ENCODE measurements around the gene PCDHGB4. TPM values are rescaled to one million over a fixed set of nuclear protein-coding genes. Genes with fewer than 3 reads are reported as not detected.

Gene PCDHGB4
- polyA plus RNA-seq, 1 donor from 2014 or later: 9.3 TPM

DNA sequence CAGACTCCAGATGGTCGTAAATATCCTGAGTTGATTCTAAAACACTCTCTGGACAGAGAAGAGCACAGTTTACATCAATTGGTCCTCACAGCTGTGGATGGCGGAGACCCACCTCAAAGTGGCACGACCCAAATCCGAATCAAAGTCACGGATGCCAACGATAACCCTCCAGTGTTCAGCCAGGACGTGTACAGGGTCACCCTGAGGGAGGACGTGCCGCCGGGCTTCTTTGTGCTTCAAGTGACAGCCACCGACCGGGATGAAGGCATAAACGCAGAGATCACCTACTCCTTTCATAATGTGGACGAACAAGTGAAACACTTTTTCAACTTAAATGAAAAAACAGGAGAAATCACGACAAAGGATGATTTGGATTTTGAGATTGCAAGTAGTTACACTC, 26.8 kb upstream of the PCDHGB4 start:
- Histone ChIP-seq H3F3A (ENCODE audit: insufficient read depth, low read length, poor library complexity, severe bottlenecking) (no peaks in the 10 kb centered on the region), H3K4me3 (ENCODE audit: low read length) (no peak overlapping the region), H3K27ac (ENCODE audit: low read length) (no peak overlapping the region), H3K36me3 (ENCODE audit: insufficient read depth, low read length) (no peaks in the 10 kb centered on the region), H3K27me3 (ENCODE audit: insufficient read depth, low read depth, low read length) (no peaks in the 10 kb centered on the region), H4K20me1 (ENCODE audit: insufficient read depth) (no peaks in the 10 kb centered on the region), H3K79me2 (replicated peaks; ENCODE audit: insufficient read depth, low read length) (no peaks in the 10 kb centered on the region), H3K9me2 (ENCODE audit: insufficient read depth, low read length) (no peaks in the 10 kb centered on the region), H2AFZ (ENCODE audit: low read depth, low read length) (no peak overlapping the region), H3K9me3 (ENCODE audit: low read length) (peaks cover 44% of the 10 kb centered on the region), H3K4me2 (ENCODE audit: low read length) (no peak overlapping the region), H3K9ac (ENCODE audit: low read length) (no peak overlapping the region)
- TF ChIP-seq, protein P1, sequence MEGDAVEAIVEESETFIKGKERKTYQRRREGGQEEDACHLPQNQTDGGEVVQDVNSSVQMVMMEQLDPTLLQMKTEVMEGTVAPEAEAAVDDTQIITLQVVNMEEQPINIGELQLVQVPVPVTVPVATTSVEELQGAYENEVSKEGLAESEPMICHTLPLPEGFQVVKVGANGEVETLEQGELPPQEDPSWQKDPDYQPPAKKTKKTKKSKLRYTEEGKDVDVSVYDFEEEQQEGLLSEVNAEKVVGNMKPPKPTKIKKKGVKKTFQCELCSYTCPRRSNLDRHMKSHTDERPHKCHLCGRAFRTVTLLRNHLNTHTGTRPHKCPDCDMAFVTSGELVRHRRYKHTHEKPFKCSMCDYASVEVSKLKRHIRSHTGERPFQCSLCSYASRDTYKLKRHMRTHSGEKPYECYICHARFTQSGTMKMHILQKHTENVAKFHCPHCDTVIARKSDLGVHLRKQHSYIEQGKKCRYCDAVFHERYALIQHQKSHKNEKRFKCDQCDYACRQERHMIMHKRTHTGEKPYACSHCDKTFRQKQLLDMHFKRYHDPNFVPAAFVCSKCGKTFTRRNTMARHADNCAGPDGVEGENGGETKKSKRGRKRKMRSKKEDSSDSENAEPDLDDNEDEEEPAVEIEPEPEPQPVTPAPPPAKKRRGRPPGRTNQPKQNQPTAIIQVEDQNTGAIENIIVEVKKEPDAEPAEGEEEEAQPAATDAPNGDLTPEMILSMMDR (IDR thresholded peaks at IDR 0.05; ENCODE audit: poor library complexity, severe bottlenecking): no peak
- TF ChIP-seq EP300 (conservative IDR thresholded peaks at IDR 0.05; ENCODE audit: poor library complexity, severe bottlenecking): no peak

DNA sequence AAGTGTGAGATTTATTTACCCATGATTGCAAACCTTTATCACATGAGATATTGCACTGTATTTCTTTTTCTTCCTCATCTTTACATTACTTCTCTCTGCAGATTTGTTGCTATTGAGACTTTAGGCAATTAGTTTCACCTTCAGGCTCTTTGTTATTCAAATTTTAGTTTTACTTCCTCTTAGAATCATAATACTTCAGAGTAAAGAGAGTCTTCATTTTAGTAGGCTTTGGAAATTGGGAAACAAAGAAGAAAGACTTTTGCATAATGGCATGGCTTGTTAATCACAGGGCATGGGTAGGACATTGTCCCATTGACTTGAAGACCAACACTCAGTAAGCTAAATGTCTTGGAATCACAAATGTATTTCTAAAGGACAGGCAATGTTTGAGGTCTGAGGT, 24.8 kb upstream of the PCDHGB4 start:
- Histone ChIP-seq H3K79me2 (replicated peaks; ENCODE audit: insufficient read depth, low read length) (no peaks in the 10 kb centered on the region), H3K4me2 (ENCODE audit: low read length) (no peak overlapping the region), H3K9ac (ENCODE audit: low read length) (no peak overlapping the region), H3K27me3 (ENCODE audit: insufficient read depth, low read depth, low read length) (no peaks in the 10 kb centered on the region), H3K36me3 (ENCODE audit: insufficient read depth, low read length) (no peaks in the 10 kb centered on the region), H3K4me3 (ENCODE audit: low read length) (no peak overlapping the region), H3K9me3 (ENCODE audit: low read length) (peaks cover 45% of the 10 kb centered on the region), H3K27ac (ENCODE audit: low read length) (no peak overlapping the region), H3K9me2 (ENCODE audit: insufficient read depth, low read length) (no peaks in the 10 kb centered on the region), H4K20me1 (ENCODE audit: insufficient read depth) (no peaks in the 10 kb centered on the region), H2AFZ (ENCODE audit: low read depth, low read length) (no peak overlapping the region), H3F3A (ENCODE audit: insufficient read depth, low read length, poor library complexity, severe bottlenecking) (no peaks in the 10 kb centered on the region)
- TF ChIP-seq, protein P1 (IDR thresholded peaks at IDR 0.05; ENCODE audit: poor library complexity, severe bottlenecking): no peak
- TF ChIP-seq, protein P2, sequence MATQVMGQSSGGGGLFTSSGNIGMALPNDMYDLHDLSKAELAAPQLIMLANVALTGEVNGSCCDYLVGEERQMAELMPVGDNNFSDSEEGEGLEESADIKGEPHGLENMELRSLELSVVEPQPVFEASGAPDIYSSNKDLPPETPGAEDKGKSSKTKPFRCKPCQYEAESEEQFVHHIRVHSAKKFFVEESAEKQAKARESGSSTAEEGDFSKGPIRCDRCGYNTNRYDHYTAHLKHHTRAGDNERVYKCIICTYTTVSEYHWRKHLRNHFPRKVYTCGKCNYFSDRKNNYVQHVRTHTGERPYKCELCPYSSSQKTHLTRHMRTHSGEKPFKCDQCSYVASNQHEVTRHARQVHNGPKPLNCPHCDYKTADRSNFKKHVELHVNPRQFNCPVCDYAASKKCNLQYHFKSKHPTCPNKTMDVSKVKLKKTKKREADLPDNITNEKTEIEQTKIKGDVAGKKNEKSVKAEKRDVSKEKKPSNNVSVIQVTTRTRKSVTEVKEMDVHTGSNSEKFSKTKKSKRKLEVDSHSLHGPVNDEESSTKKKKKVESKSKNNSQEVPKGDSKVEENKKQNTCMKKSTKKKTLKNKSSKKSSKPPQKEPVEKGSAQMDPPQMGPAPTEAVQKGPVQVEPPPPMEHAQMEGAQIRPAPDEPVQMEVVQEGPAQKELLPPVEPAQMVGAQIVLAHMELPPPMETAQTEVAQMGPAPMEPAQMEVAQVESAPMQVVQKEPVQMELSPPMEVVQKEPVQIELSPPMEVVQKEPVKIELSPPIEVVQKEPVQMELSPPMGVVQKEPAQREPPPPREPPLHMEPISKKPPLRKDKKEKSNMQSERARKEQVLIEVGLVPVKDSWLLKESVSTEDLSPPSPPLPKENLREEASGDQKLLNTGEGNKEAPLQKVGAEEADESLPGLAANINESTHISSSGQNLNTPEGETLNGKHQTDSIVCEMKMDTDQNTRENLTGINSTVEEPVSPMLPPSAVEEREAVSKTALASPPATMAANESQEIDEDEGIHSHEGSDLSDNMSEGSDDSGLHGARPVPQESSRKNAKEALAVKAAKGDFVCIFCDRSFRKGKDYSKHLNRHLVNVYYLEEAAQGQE (IDR thresholded peaks at IDR 0.05; ENCODE audit: borderline replicate concordance): no peak
- TF ChIP-seq POLR2AphosphoS5 (IDR thresholded peaks at IDR 0.05) (no peak), EZH2 (IDR thresholded peaks at IDR 0.05; ENCODE audit: borderline replicate concordance, insufficient read depth, low read length, poor library complexity, severe bottlenecking) (no peak), EP300 (conservative IDR thresholded peaks at IDR 0.05; ENCODE audit: poor library complexity, severe bottlenecking) (no peak), RAD21 (conservative IDR thresholded peaks at IDR 0.05) (no peak), MXI1 (conservative IDR thresholded peaks at IDR 0.05; ENCODE audit: poor library complexity, severe bottlenecking) (no peak), TAF1 (IDR thresholded peaks at IDR 0.05; ENCODE audit: low read depth) (no peak), SMC3 (conservative IDR thresholded peaks at IDR 0.05; ENCODE audit: poor library complexity) (no peak)
